Glutamatergic neuron (in vitro differentiated cells): ENCODE results near the gene IFNGR1. TPM values are rescaled to one million over a fixed set of nuclear protein-coding genes. Genes with fewer than 3 reads are reported as not detected.

Experiments
- DNase-seq: peaks from one replicate; pipeline ENCODE4 v3.0.0; 2022
- H3K27ac Mint-ChIP-seq: one replicate; pipeline ENCODE4 v1.8.0; 2020; ENCODE audit warnings: mild to moderate bottlenecking, mixed read lengths, inconsistent platforms; ENCODE audit not compliant: unreplicated experiment
- H3K27me3 Mint-ChIP-seq: one replicate; pipeline ENCODE4 v1.8.0; 2020; ENCODE audit warnings: mild to moderate bottlenecking, moderate library complexity, mixed read lengths, inconsistent platforms; ENCODE audit not compliant: unreplicated experiment
- H3K36me3 Mint-ChIP-seq: one replicate; pipeline ENCODE4 v1.8.0; 2020; ENCODE audit warnings: mild to moderate bottlenecking, mixed read lengths, inconsistent platforms; ENCODE audit not compliant: unreplicated experiment
- H3K4me1 Mint-ChIP-seq: one replicate; pipeline ENCODE4 v1.8.0; 2020; ENCODE audit warnings: mild to moderate bottlenecking, low read depth, mixed read lengths, inconsistent platforms; ENCODE audit not compliant: unreplicated experiment
- H3K4me3 Mint-ChIP-seq: one replicate; pipeline ENCODE4 v1.8.0; 2020; ENCODE audit warnings: mild to moderate bottlenecking, mixed read lengths, inconsistent platforms; ENCODE audit not compliant: unreplicated experiment
- H3K9me3 Mint-ChIP-seq: one replicate; pipeline ENCODE4 v1.8.0; 2020; ENCODE audit warnings: mild to moderate bottlenecking, moderate library complexity, mixed read lengths, inconsistent platforms; ENCODE audit not compliant: unreplicated experiment
- total RNA-seq: library from RNA; stranded (reverse); fragmentation: NEBNext Ultra II Directional; extraction: Animal tissue kit (Norgen Biotek cat#: 25700); gene quantifications from one replicate; pipeline ENCODE4 v1.2.1, GENCODE V29; 2021; ENCODE audit not compliant: unreplicated experiment
- TF ChIP-seq, protein P1 (sequence below): fragments of 200-600 bp; sonication (generic); IDR thresholded peaks from one replicate; pipeline ENCODE4 v1.5.0; 2021; ENCODE audit not compliant: partially characterized antibody, unreplicated experiment

IFNGR1 gene
- total RNA-seq, 1 donor from 2014 or later, result 36.4 TPM

DNA sequence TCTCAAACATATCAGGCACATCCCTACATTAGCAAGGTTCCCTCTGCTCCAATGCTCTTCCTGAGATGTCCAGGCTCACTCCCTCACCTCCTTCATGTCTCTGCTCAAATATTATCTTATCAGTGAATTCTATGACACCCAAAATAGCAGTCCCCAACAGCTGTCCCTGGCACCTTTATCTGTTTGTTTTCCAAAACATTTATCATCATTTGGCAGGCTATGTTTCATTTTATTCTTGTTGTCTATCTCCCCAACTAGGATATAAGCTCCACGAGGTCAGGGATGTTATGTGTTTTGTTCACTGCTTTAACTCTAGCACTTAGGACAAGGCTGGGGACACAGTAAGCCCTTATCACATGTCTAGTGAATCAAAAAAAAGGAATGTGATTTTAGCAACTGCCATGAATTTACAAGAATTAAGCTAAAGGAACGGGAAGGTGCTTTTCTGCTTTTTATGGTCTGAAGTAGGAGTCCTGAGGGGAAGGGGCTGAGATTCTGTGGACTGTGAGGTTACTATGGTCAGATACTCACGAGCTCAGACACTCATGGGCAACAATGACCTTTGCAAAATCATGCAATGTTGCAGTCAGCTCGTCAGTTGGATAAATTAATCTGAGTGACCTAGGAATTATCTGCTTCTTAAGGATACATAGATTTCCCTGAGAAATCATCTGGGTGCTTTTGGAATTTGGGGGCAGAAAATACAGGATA, 43.9 kb downstream of the IFNGR1 start:
- Mint-ChIP-seq H3K27me3 (peaks cover 2% of the 10 kb centered on the region), H3K27ac (no peak overlapping the region), H3K4me1 (no peaks in the 10 kb centered on the region), H3K9me3 (peaks cover 4% of the 10 kb centered on the region), H3K36me3 (peaks cover 15% of the 10 kb centered on the region), H3K4me3 (no peak overlapping the region)
- TF ChIP-seq, protein P1, sequence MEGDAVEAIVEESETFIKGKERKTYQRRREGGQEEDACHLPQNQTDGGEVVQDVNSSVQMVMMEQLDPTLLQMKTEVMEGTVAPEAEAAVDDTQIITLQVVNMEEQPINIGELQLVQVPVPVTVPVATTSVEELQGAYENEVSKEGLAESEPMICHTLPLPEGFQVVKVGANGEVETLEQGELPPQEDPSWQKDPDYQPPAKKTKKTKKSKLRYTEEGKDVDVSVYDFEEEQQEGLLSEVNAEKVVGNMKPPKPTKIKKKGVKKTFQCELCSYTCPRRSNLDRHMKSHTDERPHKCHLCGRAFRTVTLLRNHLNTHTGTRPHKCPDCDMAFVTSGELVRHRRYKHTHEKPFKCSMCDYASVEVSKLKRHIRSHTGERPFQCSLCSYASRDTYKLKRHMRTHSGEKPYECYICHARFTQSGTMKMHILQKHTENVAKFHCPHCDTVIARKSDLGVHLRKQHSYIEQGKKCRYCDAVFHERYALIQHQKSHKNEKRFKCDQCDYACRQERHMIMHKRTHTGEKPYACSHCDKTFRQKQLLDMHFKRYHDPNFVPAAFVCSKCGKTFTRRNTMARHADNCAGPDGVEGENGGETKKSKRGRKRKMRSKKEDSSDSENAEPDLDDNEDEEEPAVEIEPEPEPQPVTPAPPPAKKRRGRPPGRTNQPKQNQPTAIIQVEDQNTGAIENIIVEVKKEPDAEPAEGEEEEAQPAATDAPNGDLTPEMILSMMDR, result no peak
- DNase-seq, result no peak

DNA sequence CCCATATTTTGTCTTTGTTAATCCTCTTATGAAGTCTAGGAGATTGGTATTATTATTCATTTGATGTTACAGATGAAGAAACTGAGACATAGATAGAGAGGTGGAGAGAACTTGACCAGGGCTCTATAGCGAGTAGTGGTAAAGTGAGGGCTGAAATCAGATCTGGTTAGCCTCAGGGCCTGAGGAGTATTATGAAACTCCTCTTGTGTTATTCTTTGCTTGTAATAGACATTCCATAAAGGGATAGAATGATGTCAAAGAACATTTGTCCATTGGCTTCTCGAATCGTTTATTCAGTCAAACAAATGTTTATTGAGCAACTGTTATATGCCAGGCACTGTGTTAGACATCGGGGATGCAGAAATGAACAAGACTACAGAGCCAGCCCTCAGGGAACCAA, 45.7 kb downstream of the IFNGR1 start, which contains the start of gene IL22RA2:
IL22RA2 (minus strand) TSS at position 144 of the 400 bp plus-strand sequence. CDS start 11,895 bp downstream, outside the sequence.
- H3K4me1 Mint-ChIP-seq, result no peaks in the 10 kb centered on the region
- TF ChIP-seq, protein P1, result no peak
- peaks cover 5% of the 10 kb centered on the region for H3K36me3 Mint-ChIP-seq
- H3K9me3 Mint-ChIP-seq, result peaks cover 2% of the 10 kb centered on the region
- H3K27me3 Mint-ChIP-seq, result peaks cover 2% of the 10 kb centered on the region
- no peak within 1 kb of the TSS for H3K27ac Mint-ChIP-seq
- H3K4me3 Mint-ChIP-seq, result no peak within 1 kb of the TSS
- DNase-seq, result no peak

DNA sequence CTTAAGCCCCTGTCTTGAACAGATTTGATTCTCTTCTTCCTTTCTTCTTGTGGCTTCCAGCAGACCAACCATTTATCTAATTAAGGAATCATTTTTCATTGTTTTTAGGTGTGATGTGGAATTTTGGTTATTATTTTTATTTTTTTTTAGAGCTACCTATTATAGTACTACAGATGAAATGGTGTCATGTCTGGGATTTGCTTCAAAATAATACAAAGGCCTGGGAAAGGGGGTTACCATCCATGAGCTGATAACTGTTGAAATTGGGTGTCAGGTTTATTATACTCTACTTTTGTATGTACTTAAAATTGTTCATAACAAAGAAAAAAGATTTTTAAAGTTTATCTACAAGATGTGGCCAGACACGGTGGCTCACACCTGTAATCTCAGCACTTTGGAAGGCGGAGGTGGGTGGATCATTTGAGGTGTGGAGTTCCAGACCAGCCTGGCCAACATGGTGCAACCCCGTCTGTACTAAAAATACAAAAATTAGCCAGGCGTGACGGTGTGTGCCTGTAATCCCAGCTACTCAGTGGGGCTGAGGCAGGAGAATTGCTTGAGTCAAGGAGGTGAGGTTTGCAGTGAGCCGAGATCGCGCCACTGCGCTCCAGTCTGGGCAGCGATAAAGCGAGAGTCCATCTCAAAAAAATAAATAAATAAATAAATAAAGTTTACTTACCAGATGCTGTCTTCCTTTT, 46.3 kb downstream of the IFNGR1 start:
- H3K27me3 Mint-ChIP-seq, result peaks cover 2% of the 10 kb centered on the region
- H3K4me3 Mint-ChIP-seq, result no peak overlapping the region
- no peaks in the 10 kb centered on the region for H3K4me1 Mint-ChIP-seq
- H3K27ac Mint-ChIP-seq, result no peak overlapping the region
- TF ChIP-seq, protein P1, result no peak
- H3K9me3 Mint-ChIP-seq, result peaks cover 2% of the 10 kb centered on the region
- no peak for DNase-seq
- H3K36me3 Mint-ChIP-seq, result peaks cover 5% of the 10 kb centered on the region

DNA sequence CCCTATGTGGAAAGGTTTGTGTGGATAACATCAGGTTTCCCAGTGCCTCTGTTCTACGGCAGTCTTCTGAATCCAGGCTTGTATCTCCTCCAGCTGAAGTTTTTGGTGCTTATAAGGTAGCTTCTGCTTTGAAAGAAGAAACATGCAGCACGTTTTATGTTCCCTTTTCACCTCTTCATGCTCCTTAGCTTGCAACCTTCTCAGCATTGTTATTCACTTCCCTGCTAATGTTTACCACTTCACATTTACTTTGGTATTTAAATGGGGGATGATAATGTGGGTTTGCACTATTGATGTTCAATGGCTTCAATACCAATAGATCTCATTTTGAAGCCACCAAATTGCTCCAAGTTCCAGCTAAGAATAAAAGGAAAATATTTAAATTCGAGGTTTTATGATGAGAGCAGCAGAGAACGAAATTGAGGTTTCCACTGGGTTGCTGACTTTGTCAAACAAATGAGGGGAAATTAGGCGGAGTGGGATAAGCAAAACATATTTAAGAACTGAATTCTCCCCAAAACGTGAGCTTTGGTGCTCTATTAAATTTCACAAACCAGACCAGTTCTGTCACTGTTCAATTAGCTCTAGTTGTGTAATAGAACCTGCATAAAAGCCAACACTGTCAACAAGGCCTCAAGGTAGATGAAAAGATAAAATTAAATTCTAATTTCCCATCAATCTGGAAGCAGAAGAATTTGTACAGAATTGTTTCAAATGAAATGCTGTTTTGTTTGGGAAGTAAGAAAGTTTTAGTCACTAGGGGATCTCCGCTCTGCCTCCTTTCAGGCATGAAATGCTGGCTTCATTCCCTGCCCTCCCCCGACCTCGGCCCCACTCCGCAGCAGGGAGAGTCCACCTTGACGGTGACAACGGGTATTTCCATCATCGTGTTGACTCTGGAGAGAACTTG, 47.1 kb downstream of the IFNGR1 start:
- Mint-ChIP-seq H3K4me1 (no peaks in the 10 kb centered on the region), H3K27ac (no peak overlapping the region), H3K36me3 (peaks cover 5% of the 10 kb centered on the region), H3K9me3 (peaks cover 2% of the 10 kb centered on the region), H3K27me3 (peaks cover 2% of the 10 kb centered on the region), H3K4me3 (no peak overlapping the region)
- TF ChIP-seq, protein P1, result no peak
- DNase-seq, result no peak
